Large intestine (tissue), 3 donors: Measurements from ENCODE around the gene PCDH15. TPM values are rescaled to one million over a fixed set of nuclear protein-coding genes. Genes with fewer than 3 reads are reported as not detected.

ENCODE experiments used
- DNase-seq, 2 donors: peaks; one replicate each; pipeline versions ENCODE4 v3.0.0 to v3.0.0-alpha.2; 2013
- H3K27ac ChIP-seq: one replicate; pipeline ENCODE4 v1.5.1; 2013; ENCODE audit warnings: low read length
- H3K27me3 ChIP-seq: 2 replicates; pipeline ENCODE4 v1.6.1; 2013; ENCODE audit warnings: low read length; ENCODE audit not compliant: control insufficient read depth, insufficient read depth
- H3K36me3 ChIP-seq: 2 replicates; pipeline ENCODE4 v1.6.1; 2013; ENCODE audit warnings: low read length; ENCODE audit not compliant: control insufficient read depth, insufficient read depth
- H3K4me1 ChIP-seq: one replicate; pipeline ENCODE4 v1.6.1; 2013; ENCODE audit warnings: low read length; ENCODE audit not compliant: control insufficient read depth, insufficient read depth
- H3K4me3 ChIP-seq: one replicate; pipeline ENCODE4 v1.5.1; 2013; ENCODE audit warnings: low read length
- H3K9me3 ChIP-seq: one replicate; pipeline ENCODE4 v1.6.1; 2013; ENCODE audit warnings: mild to moderate bottlenecking, low read depth, low read length, moderate library complexity; ENCODE audit not compliant: control insufficient read depth
- WGBS: methylation state at CpG from one replicate; pipeline ENCODE4 v1.1.5; 2013; ENCODE audit warnings: low lambda C conversion rate; ENCODE audit not compliant: insufficient coverage; 5-methylcytosine and 5-hydroxymethylcytosine counted together
- polyA plus RNA-seq: library from polyadenylated mRNA; unstranded; fragments of 120-200 nt; gene quantifications from one replicate; pipeline ENCODE4 v1.2.1, GENCODE V29; 2013

Gene PCDH15
- polyA plus RNA-seq, 1 donor: 0.64 TPM

- Histone ChIP-seq H3K4me1 (no peaks in the 10 kb centered on the region), H3K27ac (no peak overlapping the region), H3K27me3 (no peaks in the 10 kb centered on the region), H3K9me3 (no peaks in the 10 kb centered on the region), H3K36me3 (no peaks in the 10 kb centered on the region), H3K4me3 (no peak overlapping the region)
- no peak for DNase-seq
- no CpG with 5 or more reads among the region's 3 CpGs for WGBS
Observed at GRCh38 chr10:54796881-54797280, 4.2 kb downstream of the PCDH15 start.

GRCh38 chr10:54776622-54777021 lies 24.4 kb downstream of the PCDH15 start:
- no peaks in the 10 kb centered on the region for H3K36me3 ChIP-seq
- no peaks in the 10 kb centered on the region for H3K27me3 ChIP-seq
- no peak for DNase-seq
- no peaks in the 10 kb centered on the region for H3K4me1 ChIP-seq
- H3K9me3 ChIP-seq: no peaks in the 10 kb centered on the region
- 97% methylated on average over 4 of the region's 4 CpGs for WGBS
- no peak overlapping the region for H3K27ac ChIP-seq
- H3K4me3 ChIP-seq: no peak overlapping the region

GRCh38 chr10:54772468-54773122 lies 28.4 kb downstream of the PCDH15 start:
- no peak for DNase-seq
- Histone ChIP-seq H3K27ac (no peak overlapping the region), H3K9me3 (no peaks in the 10 kb centered on the region), H3K27me3 (no peaks in the 10 kb centered on the region), H3K4me1 (no peaks in the 10 kb centered on the region), H3K36me3 (no peaks in the 10 kb centered on the region), H3K4me3 (no peak overlapping the region)
- WGBS: 77% methylated on average over 3 of the region's 6 CpGs

- no peaks in the 10 kb centered on the region for H3K9me3 ChIP-seq
- H3K36me3 ChIP-seq: no peaks in the 10 kb centered on the region
- H3K4me1 ChIP-seq: no peaks in the 10 kb centered on the region
- no CpG with 5 or more reads among the region's 2 CpGs for WGBS
- H3K27ac ChIP-seq: no peak overlapping the region
- DNase-seq: no peak
- no peaks in the 10 kb centered on the region for H3K27me3 ChIP-seq
- no peak overlapping the region for H3K4me3 ChIP-seq
Observed at GRCh38 chr10:54769051-54769450, 32.0 kb downstream of the PCDH15 start.

DNA sequence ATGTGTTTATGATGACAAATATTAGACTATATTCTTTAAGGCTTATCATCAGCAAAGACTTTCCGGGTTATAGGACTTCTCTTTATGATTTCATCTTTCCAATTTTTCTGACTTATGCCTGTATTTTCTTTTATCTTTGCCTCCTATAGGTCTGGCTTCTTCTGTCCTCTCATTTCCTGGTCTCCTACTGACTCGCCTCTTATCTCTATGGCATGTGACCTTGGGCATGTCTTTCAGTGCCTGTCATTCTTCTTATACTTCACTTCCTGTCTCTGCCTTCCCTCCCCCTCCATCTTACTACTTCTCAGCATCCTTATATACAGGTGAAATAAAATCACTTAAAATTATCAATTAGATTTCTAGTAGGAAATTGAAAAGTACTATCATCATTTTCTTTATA lies 42.2 kb downstream of the PCDH15 start:
- Histone ChIP-seq H3K27me3 (no peaks in the 10 kb centered on the region), H3K4me1 (no peaks in the 10 kb centered on the region), H3K9me3 (no peaks in the 10 kb centered on the region), H3K36me3 (no peaks in the 10 kb centered on the region), H3K4me3 (no peak overlapping the region), H3K27ac (no peak overlapping the region)
- 34% methylated on average over 2 of the region's 2 CpGs for WGBS
- DNase-seq: no peak

GRCh38 chr10:54749623-54750022 lies 51.4 kb downstream of the PCDH15 start:
- Histone ChIP-seq H3K4me3 (no peak overlapping the region), H3K27ac (no peak overlapping the region), H3K27me3 (no peaks in the 10 kb centered on the region), H3K9me3 (no peaks in the 10 kb centered on the region), H3K36me3 (no peaks in the 10 kb centered on the region), H3K4me1 (no peaks in the 10 kb centered on the region)
- no CpG with 5 or more reads among the region's 1 CpG for WGBS
- no peak for DNase-seq

GRCh38 chr10:54745436-54745835 lies 55.6 kb downstream of the PCDH15 start:
- no peaks in the 10 kb centered on the region for H3K9me3 ChIP-seq

DNA sequence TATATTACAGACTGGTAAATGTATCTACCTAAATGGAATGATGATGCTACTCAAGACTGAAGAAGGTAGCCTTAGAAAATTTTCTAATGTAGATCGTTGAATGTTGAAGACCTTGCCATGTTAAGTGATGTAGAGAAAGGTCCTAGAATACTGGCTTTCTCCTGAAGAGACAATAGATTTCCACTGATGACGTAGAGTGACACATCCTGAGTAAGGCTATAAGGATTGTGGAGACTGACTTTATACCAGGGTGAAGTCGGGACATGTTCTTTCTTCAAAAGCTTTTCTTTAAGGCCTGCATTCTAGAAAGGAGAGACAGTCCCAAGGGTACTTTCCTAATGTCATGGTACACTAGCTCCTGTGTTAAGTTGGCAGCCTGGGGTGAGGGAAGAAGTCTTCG lies 58.6 kb downstream of the PCDH15 start:
- WGBS: no CpG with 5 or more reads among the region's 4 CpGs
- Histone ChIP-seq H3K4me1 (no peaks in the 10 kb centered on the region), H3K9me3 (no peaks in the 10 kb centered on the region), H3K27ac (no peak overlapping the region), H3K27me3 (no peaks in the 10 kb centered on the region), H3K4me3 (no peak overlapping the region), H3K36me3 (no peaks in the 10 kb centered on the region)
- DNase-seq: no peak

More at GRCh38 chr10:54745436-54745835, 55.6 kb downstream of the PCDH15 start:
- 90% methylated on average over 1 of the region's 2 CpGs for WGBS
- Histone ChIP-seq H3K4me3 (no peak overlapping the region), H3K36me3 (no peaks in the 10 kb centered on the region), H3K27me3 (no peaks in the 10 kb centered on the region), H3K27ac (no peak overlapping the region), H3K4me1 (no peaks in the 10 kb centered on the region)
- DNase-seq: no peak

DNA sequence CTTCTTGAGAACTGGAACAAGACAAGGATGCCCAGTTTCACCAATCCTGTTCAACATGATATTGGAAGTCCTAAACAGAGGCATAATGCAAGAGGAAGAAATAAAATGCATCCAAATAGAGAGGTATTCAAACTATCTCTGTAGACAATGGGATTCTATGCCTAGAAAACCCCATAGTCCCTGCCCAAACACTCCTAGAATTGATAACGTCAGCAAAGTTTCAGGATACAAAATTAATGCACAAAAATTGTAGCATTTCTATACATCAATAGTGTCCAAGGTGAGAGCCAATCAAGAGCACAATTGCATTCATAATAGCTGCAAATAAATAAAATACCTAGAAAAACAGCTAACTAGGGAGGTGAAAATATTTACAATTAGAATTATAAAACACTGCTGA lies 72.5 kb downstream of the PCDH15 start:
- no peak for DNase-seq
- H3K4me3 ChIP-seq: no peak overlapping the region
- no CpG with 5 or more reads among the region's 1 CpG for WGBS
- no peaks in the 10 kb centered on the region for H3K4me1 ChIP-seq
- H3K9me3 ChIP-seq: no peaks in the 10 kb centered on the region
- H3K27me3 ChIP-seq: no peaks in the 10 kb centered on the region
- H3K27ac ChIP-seq: no peak overlapping the region
- no peaks in the 10 kb centered on the region for H3K36me3 ChIP-seq

DNA sequence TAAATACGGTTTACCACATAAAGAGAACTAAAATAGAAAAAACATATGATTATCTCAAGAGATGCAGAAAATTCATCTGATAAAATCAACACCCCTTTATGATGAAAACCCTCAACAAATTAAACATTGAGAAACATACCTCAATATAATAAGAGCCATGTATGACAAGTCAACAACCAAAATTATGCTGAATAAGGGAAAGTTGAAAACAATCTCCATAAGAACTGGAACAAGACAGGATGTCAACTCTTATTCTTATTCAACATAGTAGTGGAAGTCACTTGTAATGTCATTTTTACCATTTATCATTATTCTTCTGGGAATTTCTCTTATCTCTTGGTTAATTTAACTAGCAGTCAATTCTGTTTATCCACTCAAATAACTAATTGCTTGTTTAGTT lies 79.0 kb downstream of the PCDH15 start:
- Histone ChIP-seq H3K36me3 (no peaks in the 10 kb centered on the region), H3K9me3 (peaks cover 2% of the 10 kb centered on the region), H3K27me3 (no peaks in the 10 kb centered on the region), H3K4me1 (no peaks in the 10 kb centered on the region), H3K4me3 (no peak overlapping the region), H3K27ac (no peak overlapping the region)
- WGBS: no CpG with 5 or more reads among the region's 1 CpG
- DNase-seq: no peak

GRCh38 chr10:54710918-54711317 lies 90.1 kb downstream of the PCDH15 start:
- DNase-seq: no peak
- no peaks in the 10 kb centered on the region for H3K27me3 ChIP-seq
- no peaks in the 10 kb centered on the region for H3K4me1 ChIP-seq
- H3K27ac ChIP-seq: no peak overlapping the region
- H3K4me3 ChIP-seq: no peak overlapping the region
- no peaks in the 10 kb centered on the region for H3K36me3 ChIP-seq
- H3K9me3 ChIP-seq: no peaks in the 10 kb centered on the region
- 13% methylated on average over 1 of the region's 3 CpGs for WGBS
